Measurements from ENCODE around the gene CIAPIN1.

- TF ChIP-seq CTCF (IDR thresholded peaks at IDR 0.05; ENCODE audit: insufficient read depth, low read length, poor library complexity, severe bottlenecking) (no peak), EZH2phosphoT487 (conservative IDR thresholded peaks at IDR 0.05; ENCODE audit: low read length) (no peak)
Measured at GRCh38 chr16:57452021-57452420, 4.8 kb upstream of the CIAPIN1 start.
